IMR-90 (cell line): Measurements from ENCODE around the gene NTM. TPM values are rescaled to one million over a fixed set of nuclear protein-coding genes. Genes with fewer than 3 reads are reported as not detected.

Source experiments
- ATAC-seq: fragments of 200-7000 bp; cut with Tn5 transposase; 2 replicates; pipeline ENCODE4 v1.9.1; 2020; ENCODE audit warnings: low read depth, mild to moderate bottlenecking, moderate library complexity
- BruUV-seq: library from RNA; stranded (reverse); fragments of 400-500 nt; replicated peaks from 2 replicates; lab custom pipeline; 2021; lab: Mats Ljungman, UMichigan
- CTCF ChIA-PET: fragments of 300-600 bp; formaldehyde crosslinking; extraction: SDS; loops from one replicate; lab custom pipeline; 2021; ENCODE audit warnings: antibody characterized with exemption; lab: Yijun Ruan, JAX
- POLR2A ChIA-PET: fragments of 300-600 bp; sonication (Branson Sonifier 250); formaldehyde crosslinking; loops from one replicate; lab custom pipeline; 2022; ENCODE audit warnings: antibody characterized with exemption; ENCODE audit not compliant: unreplicated experiment; lab: Charles Lee
- DNase-seq: peaks from one replicate; pipeline ENCODE4 v3.0.0; 2013
- H2AFZ ChIP-seq: replicated peaks from 2 replicates; pipeline ENCODE3; 2013; ENCODE audit warnings: low read length, mild to moderate bottlenecking; ENCODE audit not compliant: poor library complexity
- H2AK5ac ChIP-seq: 2 replicates; pipeline ENCODE4 v1.6.1; 2013; ENCODE audit warnings: low read depth, low read length, inconsistent platforms
- H2AK9ac ChIP-seq: replicated peaks from 2 replicates; pipeline ENCODE3; 2013; ENCODE audit warnings: mild to moderate bottlenecking, low read depth, low read length, moderate library complexity; ENCODE audit not compliant: poor library complexity
- H2BK120ac ChIP-seq: 2 replicates; pipeline ENCODE4 v1.6.1; 2013; ENCODE audit warnings: low read depth, low read length, inconsistent platforms
- H2BK15ac ChIP-seq: 3 replicates; pipeline ENCODE4 v1.6.1; 2013; ENCODE audit warnings: low read depth, low read length, inconsistent platforms
- H2BK20ac ChIP-seq: 2 replicates; pipeline ENCODE4 v1.6.1; 2013; ENCODE audit warnings: low read depth, mild to moderate bottlenecking, inconsistent platforms, low read length, moderate library complexity
- H2BK5ac ChIP-seq: 2 replicates; pipeline ENCODE4 v1.6.1; 2013; ENCODE audit warnings: mild to moderate bottlenecking, low read depth, low read length, inconsistent platforms; ENCODE audit not compliant: poor library complexity, severe bottlenecking
- H3K14ac ChIP-seq: replicated peaks from 2 replicates; pipeline ENCODE4 v1.6.1; 2013; ENCODE audit warnings: low read depth, low read length, inconsistent platforms
- H3K18ac ChIP-seq: 2 replicates; pipeline ENCODE4 v1.6.1; 2013; ENCODE audit warnings: low read depth, low read length, control low read depth
- H3K23ac ChIP-seq: 2 replicates; pipeline ENCODE4 v1.6.1; 2013; ENCODE audit warnings: low read depth, low read length, inconsistent platforms
- H3K27ac ChIP-seq: 2 replicates; pipeline ENCODE4 v1.5.1; 2013; ENCODE audit warnings: mild to moderate bottlenecking, control low read depth, low read length; ENCODE audit not compliant: insufficient read depth
- H3K27me3 ChIP-seq: 2 replicates; pipeline ENCODE4 v1.6.1; 2013; ENCODE audit warnings: low read length; ENCODE audit not compliant: control insufficient read depth, insufficient read depth
- H3K36me3 ChIP-seq: 2 replicates; pipeline ENCODE4 v1.6.1; 2013; ENCODE audit warnings: low read length, mixed read lengths; ENCODE audit not compliant: control insufficient read depth, insufficient read depth
- H3K4ac ChIP-seq: 2 replicates; pipeline ENCODE4 v1.6.1; 2013; ENCODE audit warnings: low read depth, low read length, inconsistent platforms
- H3K4me1 ChIP-seq: 2 replicates; pipeline ENCODE4 v1.6.1; 2013; ENCODE audit warnings: low read length, mixed read lengths; ENCODE audit not compliant: control insufficient read depth, insufficient read depth
- H3K4me2 ChIP-seq: 2 replicates; pipeline ENCODE4 v1.6.1; 2013; ENCODE audit warnings: low read depth, mild to moderate bottlenecking, control low read depth, low read length, moderate library complexity
- H3K4me3 ChIP-seq: 2 replicates; pipeline ENCODE4 v1.5.1; 2013; ENCODE audit warnings: low read depth, mild to moderate bottlenecking, control low read depth, low read length, moderate library complexity; ENCODE audit not compliant: insufficient read depth
- H3K56ac ChIP-seq: 2 replicates; pipeline ENCODE4 v1.6.1; 2013; ENCODE audit warnings: low read length, inconsistent platforms; ENCODE audit not compliant: insufficient read depth; ENCODE audit errors: extremely low read depth
- H3K79me1 ChIP-seq, 2 experiments: 2 replicates each; pipeline ENCODE4 v1.6.1; 2013; ENCODE audit warnings: low read length in 2 of 2, inconsistent platforms in 1 of 2, low read depth in 1 of 2
- H3K9ac ChIP-seq: 2 replicates; pipeline ENCODE4 v1.6.1; 2013; ENCODE audit warnings: low read depth, low read length, control low read depth
- H3K9me1 ChIP-seq: 2 replicates; pipeline ENCODE4 v1.6.1; 2013; ENCODE audit warnings: low read length, inconsistent platforms; ENCODE audit not compliant: insufficient read depth
- H3K9me3 ChIP-seq: 2 replicates; pipeline ENCODE4 v1.6.1; 2013; ENCODE audit warnings: low read length; ENCODE audit not compliant: control insufficient read depth, insufficient read depth
- H4K20me1 ChIP-seq: 2 replicates; pipeline ENCODE4 v1.6.1; 2013; ENCODE audit warnings: low read length, inconsistent platforms; ENCODE audit not compliant: insufficient read depth
- H4K5ac ChIP-seq: 2 replicates; pipeline ENCODE4 v1.6.1; 2013; ENCODE audit warnings: mild to moderate bottlenecking, low read depth, low read length, control low read depth
- H4K8ac ChIP-seq, 2 experiments: 2 replicates each; pipeline ENCODE4 v1.6.1; 2013; ENCODE audit warnings: low read depth in 2 of 2, low read length in 2 of 2, control low read depth in 1 of 2, inconsistent platforms in 1 of 2
- H4K91ac ChIP-seq: 2 replicates; pipeline ENCODE4 v1.6.1; 2013; ENCODE audit warnings: low read depth, low read length, inconsistent platforms; ENCODE audit not compliant: insufficient read depth
- BHLHE40 ChIP-seq: fragments of 150-350 bp; IDR thresholded peaks from 2 replicates; pipeline ENCODE4 v1.6.1; 2016; ENCODE audit warnings: mild to moderate bottlenecking, low read depth, low read length
- CEBPB ChIP-seq: IDR thresholded peaks from 2 replicates; pipeline ENCODE4 v1.6.1; 2012; ENCODE audit warnings: low read depth, low read length, improper control_type of control experiment
- CHD1 ChIP-seq: IDR thresholded peaks from 2 replicates; pipeline ENCODE4 v1.6.1; 2012; ENCODE audit warnings: low read depth, low read length, improper control_type of control experiment
- ELK1 ChIP-seq: fragments of 150-350 bp; IDR thresholded peaks from 2 replicates; pipeline ENCODE4 v1.6.1; 2016; ENCODE audit warnings: low read depth, mild to moderate bottlenecking, low read length, moderate library complexity, borderline replicate concordance
- FOS ChIP-seq: fragments of 150-350 bp; IDR thresholded peaks from 2 replicates; pipeline ENCODE4 v1.6.1; 2016; ENCODE audit warnings: low read depth, low read length
- MAFK ChIP-seq: IDR thresholded peaks from 2 replicates; pipeline ENCODE4 v1.6.1; 2012; ENCODE audit warnings: low read depth, low read length, improper control_type of control experiment
- MAZ ChIP-seq: IDR thresholded peaks from 2 replicates; pipeline ENCODE4 v1.6.1; 2012; ENCODE audit warnings: low read depth, mild to moderate bottlenecking, low read length, improper control_type of control experiment, moderate library complexity, borderline replicate concordance
- MXI1 ChIP-seq: IDR thresholded peaks from 2 replicates; pipeline ENCODE4 v1.6.1; 2012; ENCODE audit warnings: low read depth, mild to moderate bottlenecking, low read length, moderate library complexity, borderline replicate concordance
- RAD21 ChIP-seq: IDR thresholded peaks from 2 replicates; pipeline ENCODE4 v1.6.1; 2012; ENCODE audit warnings: low read length, improper control_type of control experiment
- RCOR1 ChIP-seq: IDR thresholded peaks from 2 replicates; pipeline ENCODE4 v1.6.1; 2012; ENCODE audit warnings: mild to moderate bottlenecking, low read length, improper control_type of control experiment; ENCODE audit not compliant: insufficient replicate concordance
- RFX5 ChIP-seq: IDR thresholded peaks from 2 replicates; pipeline ENCODE4 v1.8.0; 2012; ENCODE audit warnings: low read depth, mild to moderate bottlenecking, low read length, moderate library complexity
- USF2 ChIP-seq: fragments of 150-350 bp; IDR thresholded peaks from 2 replicates; pipeline ENCODE4 v1.6.1; 2017; ENCODE audit warnings: mild to moderate bottlenecking, antibody characterized with exemption, low read length, low read depth
- WGBS, 2 experiments: methylation state at CpG; one replicate each; pipeline versions ENCODE4 v1.1.5 to v1.1.7; 2013; ENCODE audit warnings: missing lambda C conversion rate in 2 of 2; ENCODE audit not compliant: insufficient read length in 1 of 2; ENCODE audit errors: extremely low coverage in 2 of 2; 5-methylcytosine and 5-hydroxymethylcytosine counted together
- dilution Hi-C: fragments of 300-500 bp; cut with HindIII; formaldehyde crosslinking; loops from one replicate; pipeline ENCODE4 v1.14.3; 2018; ENCODE audit warnings: low sequenced_read_pairs; ENCODE audit not compliant: unreplicated experiment
- in situ Hi-C: fragments of 300-500 bp; cut with MboI; formaldehyde crosslinking; loops from 3 replicates; pipeline ENCODE4 v1.14.3; 2019; ENCODE audit warnings: low sequenced_read_pairs, inconsistent platforms, mixed read lengths
- intact Hi-C: fragments of 100-400 bp; cut with micrococcal nuclease; formaldehyde crosslinking; loops from 2 replicates; pipeline ENCODE4 v1.10.0; 2022
- polyA plus RNA-seq, 3 experiments: library from polyadenylated mRNA; depleted of rRNA; stranded (reverse); fragments of >200 nt; gene quantifications; 2 replicates each; pipeline ENCODE4 v1.2.3, GENCODE V29; 2012; ENCODE audit warnings: low replicate concordance in 1 of 3
- total RNA-seq: library from RNA; depleted of rRNA; stranded (reverse); fragments of >200 nt; gene quantifications from 2 replicates; pipeline ENCODE4 v1.2.3, GENCODE V29; 2012
- TF ChIP-seq, protein P1 (sequence below): conservative IDR thresholded peaks from 2 replicates; pipeline ENCODE4 v1.5.1; 2012; ENCODE audit warnings: mild to moderate bottlenecking, low read depth, low read length, improper control_type of control experiment

Gene NTM
- total and polyA plus RNA-seq, 2 of the 4 experiments (the other 2 are of a cell fraction): 19.5 to 25.5 TPM

DNA sequence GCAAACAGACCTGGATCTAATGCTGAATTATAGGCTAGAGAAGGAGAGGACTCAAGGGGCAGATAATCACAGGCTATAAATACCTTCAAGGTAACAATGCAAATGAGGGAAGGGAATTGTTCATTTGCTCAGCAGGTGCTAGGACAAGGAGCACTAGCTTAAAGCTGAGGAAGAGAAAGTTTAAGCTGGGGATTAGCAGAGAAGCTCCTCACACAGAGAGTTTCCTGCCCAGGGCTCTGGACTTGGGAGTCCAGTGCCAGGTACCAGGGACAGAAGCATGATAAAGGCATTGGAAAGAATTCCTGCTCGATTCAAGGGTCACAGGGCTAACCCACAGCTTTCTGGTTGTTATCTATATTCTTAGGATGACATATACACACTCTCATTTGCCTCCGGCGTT, 509.9 kb downstream of the NTM start:
- H3K56ac ChIP-seq: no peak overlapping the region
- no CpG with 5 or more reads among the region's 3 CpGs for WGBS, 2 experiments
- no peak overlapping the region for H4K91ac ChIP-seq
- intact Hi-C loops (no loop called here), in situ Hi-C loops (loop anchor here (10.0 to 25.0 kb wide), 3 partner anchors 174 to 1468 kb away; partner anchors contain the start of gene SNX19), dilution Hi-C loops (no loop called here)
- no peak overlapping the region for H2AK9ac ChIP-seq
- H3K79me1 ChIP-seq: no peaks in the 10 kb centered on the region
- no peak overlapping the region; the same call in 1 of the 2 replicates for H2BK20ac ChIP-seq
- ATAC-seq (no peak), DNase-seq (no peak)
- no peaks in the 10 kb centered on the region for H3K36me3 ChIP-seq
- no peak overlapping the region for H2BK15ac ChIP-seq
- H3K4ac ChIP-seq: no peak overlapping the region
- ChIA-PET CTCF (no interaction called here), POLR2A (no interaction called here)
- no peak overlapping the region for H3K14ac ChIP-seq
- TF ChIP-seq, protein P1, sequence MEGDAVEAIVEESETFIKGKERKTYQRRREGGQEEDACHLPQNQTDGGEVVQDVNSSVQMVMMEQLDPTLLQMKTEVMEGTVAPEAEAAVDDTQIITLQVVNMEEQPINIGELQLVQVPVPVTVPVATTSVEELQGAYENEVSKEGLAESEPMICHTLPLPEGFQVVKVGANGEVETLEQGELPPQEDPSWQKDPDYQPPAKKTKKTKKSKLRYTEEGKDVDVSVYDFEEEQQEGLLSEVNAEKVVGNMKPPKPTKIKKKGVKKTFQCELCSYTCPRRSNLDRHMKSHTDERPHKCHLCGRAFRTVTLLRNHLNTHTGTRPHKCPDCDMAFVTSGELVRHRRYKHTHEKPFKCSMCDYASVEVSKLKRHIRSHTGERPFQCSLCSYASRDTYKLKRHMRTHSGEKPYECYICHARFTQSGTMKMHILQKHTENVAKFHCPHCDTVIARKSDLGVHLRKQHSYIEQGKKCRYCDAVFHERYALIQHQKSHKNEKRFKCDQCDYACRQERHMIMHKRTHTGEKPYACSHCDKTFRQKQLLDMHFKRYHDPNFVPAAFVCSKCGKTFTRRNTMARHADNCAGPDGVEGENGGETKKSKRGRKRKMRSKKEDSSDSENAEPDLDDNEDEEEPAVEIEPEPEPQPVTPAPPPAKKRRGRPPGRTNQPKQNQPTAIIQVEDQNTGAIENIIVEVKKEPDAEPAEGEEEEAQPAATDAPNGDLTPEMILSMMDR: no peak
- no peak for TF ChIP-seq MAZ
- no peak for TF ChIP-seq RCOR1
- TF ChIP-seq CEBPB: no peak
- TF ChIP-seq FOS: no peak
- TF ChIP-seq ELK1: no peak
- TF ChIP-seq USF2: no peak
- no peak for TF ChIP-seq RFX5
- TF ChIP-seq BHLHE40: no peak
- no peak for TF ChIP-seq MAFK
- no peak for TF ChIP-seq MXI1
- no peak for TF ChIP-seq RAD21
- no peak for TF ChIP-seq CHD1
- no peak overlapping the region for H2BK120ac ChIP-seq
- no peak overlapping the region for H3K4me3 ChIP-seq
- H3K4me2 ChIP-seq: no peak overlapping the region
- H3K27ac ChIP-seq: no peak overlapping the region
- H2BK5ac ChIP-seq: no peak overlapping the region
- H4K20me1 ChIP-seq: no peaks in the 10 kb centered on the region
- H3K18ac ChIP-seq: no peak overlapping the region
- no peaks in the 10 kb centered on the region for H3K27me3 ChIP-seq
- BruUV-seq: no TSS peak
- no peak overlapping the region for H3K9ac ChIP-seq
- no peak overlapping the region for H4K8ac ChIP-seq
- H3K23ac ChIP-seq: no peak overlapping the region
- H2AFZ ChIP-seq: no peak overlapping the region
- no peaks in the 10 kb centered on the region for H3K4me1 ChIP-seq
- H4K5ac ChIP-seq: no peak overlapping the region
- H2AK5ac ChIP-seq: no peak overlapping the region
- no peaks in the 10 kb centered on the region; the same call in 1 of the 2 replicates for H3K9me1 ChIP-seq
- H3K9me3 ChIP-seq: no peaks in the 10 kb centered on the region
